Activated naive CD8-positive, alpha-beta T cell treated with anti-CD3 and anti-CD28 coated beads for 36 hours (primary cell): ENCODE measurements around the gene YEATS4. TPM values are rescaled to one million over a fixed set of nuclear protein-coding genes. Genes with fewer than 3 reads are reported as not detected.

ENCODE experiments used
- DNase-seq: peaks from one replicate; pipeline ENCODE4 v3.0.0; 2021
- H3K27ac Mint-ChIP-seq: one replicate; pipeline ENCODE4 v1.8.0; 2022; ENCODE audit warnings: mild to moderate bottlenecking, moderate library complexity, mixed read lengths
- H3K27me3 Mint-ChIP-seq: one replicate; pipeline ENCODE4 v1.8.0; 2022; ENCODE audit warnings: mild to moderate bottlenecking, mixed read lengths
- H3K36me3 Mint-ChIP-seq: one replicate; pipeline ENCODE4 v1.8.0; 2021; ENCODE audit warnings: mild to moderate bottlenecking, mixed read lengths
- H3K4me1 Mint-ChIP-seq: one replicate; pipeline ENCODE4 v1.8.0; 2021; ENCODE audit warnings: mixed read lengths
- H3K4me3 Mint-ChIP-seq: one replicate; pipeline ENCODE4 v1.8.0; 2022; ENCODE audit warnings: mild to moderate bottlenecking, moderate library complexity, mixed read lengths
- H3K9me3 Mint-ChIP-seq: one replicate; pipeline ENCODE4 v1.8.0; 2022; ENCODE audit warnings: mixed read lengths
- total RNA-seq, 2 experiments: library from RNA; stranded (reverse); gene quantifications; one replicate each; pipeline ENCODE4 v1.2.3, GENCODE V29; 2021

Gene YEATS4
- total RNA-seq, 2 experiments from 2014 or later: 58.1 to 59.7 TPM

- Mint-ChIP-seq H3K4me1 (no peaks in the 10 kb centered on the region), H3K27me3 (no peaks in the 10 kb centered on the region), H3K9me3 (no peaks in the 10 kb centered on the region), H3K36me3 (no peaks in the 10 kb centered on the region), H3K4me3 (no peak overlapping the region), H3K27ac (no peak overlapping the region)
- no peak for DNase-seq
Observed at GRCh38 chr12:69351462-69352236, 7.9 kb upstream of the YEATS4 start.

GRCh38 chr12:69352904-69353303 is 6.6 kb upstream of the YEATS4 start:
- Mint-ChIP-seq H3K4me1 (peaks cover 2% of the 10 kb centered on the region), H3K27me3 (no peaks in the 10 kb centered on the region), H3K4me3 (no peak overlapping the region), H3K36me3 (no peaks in the 10 kb centered on the region), H3K9me3 (no peaks in the 10 kb centered on the region), H3K27ac (no peak overlapping the region)
- no peak for DNase-seq

- H3K27ac Mint-ChIP-seq: no peak overlapping the region
Observed at GRCh38 chr12:69354172-69354555, 5.4 kb upstream of the YEATS4 start.

GRCh38 chr12:69354556-69355187 is 4.9 kb upstream of the YEATS4 start:
- Mint-ChIP-seq H3K4me3 (no peak overlapping the region), H3K36me3 (no peaks in the 10 kb centered on the region), H3K27ac (no peak overlapping the region), H3K4me1 (peaks cover 11% of the 10 kb centered on the region), H3K9me3 (no peaks in the 10 kb centered on the region), H3K27me3 (no peaks in the 10 kb centered on the region)
- DNase-seq: no peak

More at GRCh38 chr12:69354172-69354555, 5.4 kb upstream of the YEATS4 start:
- peaks cover 8% of the 10 kb centered on the region for H3K4me1 Mint-ChIP-seq
- no peaks in the 10 kb centered on the region for H3K36me3 Mint-ChIP-seq
- H3K27me3 Mint-ChIP-seq: no peaks in the 10 kb centered on the region
- no peak overlapping the region for H3K4me3 Mint-ChIP-seq
- H3K9me3 Mint-ChIP-seq: no peaks in the 10 kb centered on the region
- DNase-seq: no peak

GRCh38 chr12:69355363-69356028 is 4.0 kb upstream of the YEATS4 start:
- Mint-ChIP-seq H3K27me3 (no peaks in the 10 kb centered on the region), H3K36me3 (peaks cover 4% of the 10 kb centered on the region), H3K27ac (no peak overlapping the region), H3K9me3 (no peaks in the 10 kb centered on the region), H3K4me3 (no peak overlapping the region), H3K4me1 (peaks cover 11% of the 10 kb centered on the region)
- no peak for DNase-seq

GRCh38 chr12:69360348-69360672 is 767 bp downstream of the YEATS4 start:
- no peak for DNase-seq
- no peaks in the 10 kb centered on the region for H3K9me3 Mint-ChIP-seq
- H3K27me3 Mint-ChIP-seq: no peaks in the 10 kb centered on the region
- peaks cover 16% of the 10 kb centered on the region for H3K36me3 Mint-ChIP-seq
- H3K27ac Mint-ChIP-seq: peak overlapping the region; percentile 92
- H3K4me1 Mint-ChIP-seq: peaks cover 18% of the 10 kb centered on the region
- peak overlapping the region; percentile 82 for H3K4me3 Mint-ChIP-seq

- no peaks in the 10 kb centered on the region for H3K9me3 Mint-ChIP-seq
- no peak for DNase-seq
- H3K27ac Mint-ChIP-seq: no peak overlapping the region
- H3K4me1 Mint-ChIP-seq: peaks cover 13% of the 10 kb centered on the region
- peaks cover 33% of the 10 kb centered on the region for H3K36me3 Mint-ChIP-seq
- no peak overlapping the region for H3K4me3 Mint-ChIP-seq
- no peaks in the 10 kb centered on the region for H3K27me3 Mint-ChIP-seq
Observed at GRCh38 chr12:69366796-69367195, 7.3 kb downstream of the YEATS4 start.

- Mint-ChIP-seq H3K27ac (no peak overlapping the region), H3K9me3 (no peaks in the 10 kb centered on the region), H3K36me3 (peaks cover 45% of the 10 kb centered on the region), H3K4me1 (peaks cover 13% of the 10 kb centered on the region), H3K27me3 (no peaks in the 10 kb centered on the region), H3K4me3 (no peak overlapping the region)
- no peak for DNase-seq
Observed at GRCh38 chr12:69368171-69368570, 8.6 kb downstream of the YEATS4 start.

GRCh38 chr12:69383074-69383473 is 23.5 kb downstream of the YEATS4 start:
- peaks cover 13% of the 10 kb centered on the region for H3K4me1 Mint-ChIP-seq
- no peaks in the 10 kb centered on the region for H3K27me3 Mint-ChIP-seq
- H3K36me3 Mint-ChIP-seq: peaks cover 33% of the 10 kb centered on the region
- no peak for DNase-seq
- no peaks in the 10 kb centered on the region for H3K9me3 Mint-ChIP-seq
- H3K27ac Mint-ChIP-seq: no peak overlapping the region
- H3K4me3 Mint-ChIP-seq: no peak overlapping the region

- H3K36me3 Mint-ChIP-seq: peaks cover 24% of the 10 kb centered on the region
- no peak overlapping the region for H3K27ac Mint-ChIP-seq
- H3K9me3 Mint-ChIP-seq: no peaks in the 10 kb centered on the region
- no peaks in the 10 kb centered on the region for H3K27me3 Mint-ChIP-seq
- no peak for DNase-seq
- H3K4me1 Mint-ChIP-seq: peaks cover 9% of the 10 kb centered on the region
- H3K4me3 Mint-ChIP-seq: no peak overlapping the region
Observed at GRCh38 chr12:69385038-69385437, 25.5 kb downstream of the YEATS4 start.

GRCh38 chr12:69386921-69387320 is 27.4 kb downstream of the YEATS4 start:
- DNase-seq: no peak
- H3K9me3 Mint-ChIP-seq: no peaks in the 10 kb centered on the region
- no peak overlapping the region for H3K27ac Mint-ChIP-seq
- H3K4me3 Mint-ChIP-seq: no peak overlapping the region
- peaks cover 32% of the 10 kb centered on the region for H3K36me3 Mint-ChIP-seq
- H3K4me1 Mint-ChIP-seq: peaks cover 12% of the 10 kb centered on the region
- H3K27me3 Mint-ChIP-seq: no peaks in the 10 kb centered on the region

GRCh38 chr12:69388371-69388770 is 28.8 kb downstream of the YEATS4 start:
- Mint-ChIP-seq H3K36me3 (peaks cover 35% of the 10 kb centered on the region), H3K27me3 (no peaks in the 10 kb centered on the region), H3K4me3 (no peak overlapping the region), H3K9me3 (no peaks in the 10 kb centered on the region), H3K4me1 (peaks cover 19% of the 10 kb centered on the region), H3K27ac (no peak overlapping the region)
- DNase-seq: no peak

- Mint-ChIP-seq H3K4me1 (peaks cover 19% of the 10 kb centered on the region), H3K36me3 (peaks cover 41% of the 10 kb centered on the region), H3K27me3 (no peaks in the 10 kb centered on the region), H3K9me3 (no peaks in the 10 kb centered on the region), H3K27ac (no peak overlapping the region), H3K4me3 (no peak overlapping the region)
- no peak for DNase-seq
Observed at GRCh38 chr12:69389831-69390230, 30.3 kb downstream of the YEATS4 start.

- no peak for DNase-seq
- Mint-ChIP-seq H3K4me3 (no peak overlapping the region), H3K4me1 (peaks cover 9% of the 10 kb centered on the region), H3K9me3 (peaks cover 8% of the 10 kb centered on the region), H3K36me3 (peaks cover 54% of the 10 kb centered on the region), H3K27me3 (no peaks in the 10 kb centered on the region), H3K27ac (no peak overlapping the region)
Observed at GRCh38 chr12:69392179-69392928, 32.8 kb downstream of the YEATS4 start.

GRCh38 chr12:69396041-69396440 is 36.5 kb downstream of the YEATS4 start:
- no peak for DNase-seq
- peaks cover 11% of the 10 kb centered on the region for H3K9me3 Mint-ChIP-seq
- no peak overlapping the region for H3K27ac Mint-ChIP-seq
- no peak overlapping the region for H3K4me3 Mint-ChIP-seq
- H3K27me3 Mint-ChIP-seq: no peaks in the 10 kb centered on the region
- peaks cover 46% of the 10 kb centered on the region for H3K36me3 Mint-ChIP-seq
- peaks cover 9% of the 10 kb centered on the region for H3K4me1 Mint-ChIP-seq
